Right atrium auricular region (tissue), 2 donors: Measurements from ENCODE around the gene ZNF660. TPM values are rescaled to one million over a fixed set of nuclear protein-coding genes. Genes with fewer than 3 reads are reported as not detected.

ENCODE experiments used
- DNase-seq: peaks from one replicate; pipeline ENCODE4 v3.0.0-alpha.2; 2019; ENCODE audit warnings: low spot score
- H3K27ac ChIP-seq, 2 donors: fragments of 200-600 bp; sonication (generic); 1 replicate in 1 of 2; 2 replicates in 1 of 2; pipeline ENCODE4 v1.5.1; 2016 to 2019
- H3K27me3 ChIP-seq, 2 donors: fragments of 200-600 bp; sonication (generic); one replicate each; pipeline versions ENCODE4 v1.5.1 to v1.6.0; 2017 to 2019
- H3K36me3 ChIP-seq: fragments of 200-600 bp; sonication (generic); one replicate; pipeline ENCODE4 v1.5.1; 2016
- H3K4me1 ChIP-seq, 2 donors: fragments of 200-600 bp; sonication (generic); one replicate each; pipeline versions ENCODE4 v1.5.1 to v1.6.0; 2017 to 2019
- H3K4me3 ChIP-seq, 2 donors: fragments of 200-600 bp; sonication (generic); 1 replicate in 1 of 2; 2 replicates in 1 of 2; pipeline ENCODE4 v1.5.1; 2017 to 2019; ENCODE audit warnings: mild to moderate bottlenecking in 1 of 2, moderate library complexity in 1 of 2
- H3K9me3 ChIP-seq, 2 donors: fragments of 200-600 bp; sonication (generic); one replicate each; pipeline ENCODE4 v1.5.1; 2019
- CTCF ChIP-seq, 2 donors: fragments of 200-600 bp; sonication (generic); IDR thresholded peaks; one replicate each; pipeline ENCODE4 v1.5.1; 2019; ENCODE audit warnings: antibody characterized with exemption in 2 of 2
- total RNA-seq, 2 donors: library from RNA; depleted of rRNA; stranded (reverse); fragments of >200 nt; gene quantifications; one replicate each; pipeline ENCODE4 v1.1.0, GENCODE V29; 2016

Gene ZNF660
- total RNA-seq, 2 donors from 2014 or later = 0.67 to 1.1 TPM

- TF ChIP-seq CTCF (IDR thresholded peaks at IDR 0.05) = no peak
These were observed 27.7 kb upstream of the ZNF660 start for GRCh38 chr3:44557074-44557473.

DNA sequence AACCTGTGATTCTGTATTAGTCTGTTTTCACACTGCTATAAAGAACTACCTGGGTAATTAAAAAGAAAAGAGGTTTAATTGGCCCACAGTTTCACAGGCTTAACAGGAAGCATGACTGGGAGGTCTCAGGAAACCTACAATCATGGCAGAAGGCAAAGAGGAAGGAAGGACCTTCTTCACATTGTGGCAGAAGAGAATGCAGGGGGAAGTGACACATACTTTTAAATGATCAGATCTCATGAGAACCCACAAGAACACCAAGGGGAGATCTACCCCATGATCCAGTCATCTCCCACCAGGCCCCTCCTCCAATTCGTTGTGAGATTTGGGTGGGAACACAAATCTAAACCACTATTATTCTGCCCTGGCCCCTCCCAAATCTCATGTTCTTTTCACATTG, 23.7 kb upstream of the ZNF660 start:
- Histone ChIP-seq H3K9me3 (no peaks in the 10 kb centered on the region), H3K4me1 (peaks cover 0 to 4% of the 10 kb centered on the region in 2 donors), H3K4me3 (no peak overlapping the region), H3K27me3 (no peaks in the 10 kb centered on the region), H3K27ac (no peak overlapping the region), H3K36me3 (peaks cover 11% of the 10 kb centered on the region)
- no peak for DNase-seq
- TF ChIP-seq CTCF (IDR thresholded peaks at IDR 0.05) = no peak

More at GRCh38 chr3:44557074-44557473, 27.7 kb upstream of the ZNF660 start:
- Histone ChIP-seq H3K4me3 (no peak overlapping the region), H3K4me1 (peaks cover 0 to 12% of the 10 kb centered on the region in 2 donors), H3K9me3 (no peaks in the 10 kb centered on the region), H3K27ac (no peak overlapping the region), H3K36me3 (peaks cover 2% of the 10 kb centered on the region), H3K27me3 (no peaks in the 10 kb centered on the region)
- no peak for DNase-seq

- H3K4me1 ChIP-seq = no peaks in the 10 kb centered on the region
- no peaks in the 10 kb centered on the region for H3K9me3 ChIP-seq
- no peak for TF ChIP-seq CTCF (IDR thresholded peaks at IDR 0.05)
- peaks cover 11% of the 10 kb centered on the region for H3K36me3 ChIP-seq
- DNase-seq = no peak
- H3K4me3 ChIP-seq = no peak overlapping the region
- no peaks in the 10 kb centered on the region for H3K27me3 ChIP-seq
- no peak overlapping the region for H3K27ac ChIP-seq
These were observed 22.6 kb upstream of the ZNF660 start for GRCh38 chr3:44562147-44562546.

DNA sequence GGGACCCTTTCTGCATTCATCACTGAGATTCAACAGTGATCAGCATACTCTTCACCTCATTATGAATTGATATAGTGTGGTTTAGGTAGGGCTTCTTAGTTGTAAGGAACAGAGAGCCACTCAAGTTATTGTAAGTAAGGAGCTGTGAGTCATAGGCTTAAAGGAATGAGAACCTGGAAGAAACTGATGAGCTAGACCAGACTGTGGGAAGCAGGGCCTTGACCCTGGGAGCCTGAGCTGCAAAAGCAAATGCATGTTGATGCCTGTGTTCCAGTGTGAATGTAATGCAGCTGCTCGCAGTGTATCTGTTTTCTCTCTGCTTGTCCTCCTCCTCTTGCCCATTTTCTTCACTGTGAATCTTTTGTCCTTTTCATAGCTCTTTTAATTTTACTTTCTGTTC, 16.2 kb upstream of the ZNF660 start:
- H3K9me3 ChIP-seq = peaks cover 9 to 29% of the 10 kb centered on the region in 2 donors
- H3K4me3 ChIP-seq = no peak overlapping the region
- TF ChIP-seq CTCF (IDR thresholded peaks at IDR 0.05) = no peak
- no peak overlapping the region for H3K27ac ChIP-seq
- no peak for DNase-seq
- no peaks in the 10 kb centered on the region for H3K27me3 ChIP-seq
- peaks cover 39% of the 10 kb centered on the region for H3K36me3 ChIP-seq
- no peaks in the 10 kb centered on the region for H3K4me1 ChIP-seq

DNA sequence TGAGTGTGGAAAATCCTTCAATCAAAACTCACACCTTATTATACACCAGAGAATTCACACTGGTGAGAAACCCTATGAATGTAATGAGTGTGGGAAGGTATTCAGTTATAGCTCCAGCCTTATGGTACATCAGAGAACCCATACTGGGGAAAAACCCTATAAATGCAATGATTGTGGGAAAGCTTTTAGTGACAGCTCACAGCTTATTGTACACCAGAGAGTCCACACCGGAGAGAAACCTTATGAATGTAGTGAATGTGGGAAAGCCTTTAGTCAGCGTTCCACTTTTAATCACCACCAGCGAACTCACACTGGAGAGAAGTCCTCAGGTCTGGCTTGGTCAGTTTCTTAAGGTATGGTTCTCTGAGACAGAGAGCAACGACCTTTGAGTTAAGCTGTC, 13.7 kb upstream of the ZNF660 start:
- peaks cover 32% of the 10 kb centered on the region for H3K36me3 ChIP-seq
- H3K9me3 ChIP-seq = peaks cover 9 to 29% of the 10 kb centered on the region in 2 donors
- H3K4me3 ChIP-seq = no peak overlapping the region

More for the DNA sequence above, 13.7 kb upstream of the ZNF660 start:
- H3K4me1 ChIP-seq = no peaks in the 10 kb centered on the region
- H3K27me3 ChIP-seq = no peaks in the 10 kb centered on the region
- TF ChIP-seq CTCF (IDR thresholded peaks at IDR 0.05) = no peak
- DNase-seq = no peak
- no peak overlapping the region for H3K27ac ChIP-seq
